Body of pancreas (tissue), 4 donors: ENCODE measurements around the gene PPIL4.

Experiments used
- POLR2A ChIP-seq, 3 donors: fragments of 450-650 bp; IDR thresholded peaks; one replicate each; pipeline ENCODE4 v1.6.1; 2016; ENCODE audit warnings: antibody characterized with exemption in 3 of 3, mild to moderate bottlenecking in 2 of 3
- TF ChIP-seq, protein P1 (sequence below), 7 experiments: fragments of 450-650 bp in 4 of 7; fragments of 200-600 bp in 3 of 7; sonication (generic) in 3 of 7; IDR thresholded peaks; one replicate each; pipeline ENCODE4 v1.5.1; 2016 to 2019; ENCODE audit warnings: antibody characterized with exemption in 7 of 7

DNA sequence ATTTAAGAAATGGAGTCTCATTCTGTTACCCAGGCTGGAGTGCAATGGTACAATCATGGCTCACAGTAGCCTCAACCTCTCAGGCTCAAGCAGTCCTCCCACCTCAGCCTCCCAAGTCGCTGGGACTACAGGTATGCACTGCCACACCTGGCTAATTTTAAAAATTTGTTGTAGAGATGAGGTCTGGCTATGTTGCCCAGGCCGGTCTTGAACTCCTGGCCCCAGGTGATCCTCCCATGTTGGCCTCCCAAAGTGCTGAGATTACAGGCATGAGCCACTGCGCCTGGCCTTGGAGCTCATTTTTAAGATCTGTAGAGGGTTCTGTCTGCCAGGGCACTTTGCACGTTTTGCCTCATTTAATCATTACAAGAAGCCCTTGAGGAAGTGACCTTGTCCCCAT is 78.6 kb downstream of the PPIL4 start:
- TF ChIP-seq, protein P1, sequence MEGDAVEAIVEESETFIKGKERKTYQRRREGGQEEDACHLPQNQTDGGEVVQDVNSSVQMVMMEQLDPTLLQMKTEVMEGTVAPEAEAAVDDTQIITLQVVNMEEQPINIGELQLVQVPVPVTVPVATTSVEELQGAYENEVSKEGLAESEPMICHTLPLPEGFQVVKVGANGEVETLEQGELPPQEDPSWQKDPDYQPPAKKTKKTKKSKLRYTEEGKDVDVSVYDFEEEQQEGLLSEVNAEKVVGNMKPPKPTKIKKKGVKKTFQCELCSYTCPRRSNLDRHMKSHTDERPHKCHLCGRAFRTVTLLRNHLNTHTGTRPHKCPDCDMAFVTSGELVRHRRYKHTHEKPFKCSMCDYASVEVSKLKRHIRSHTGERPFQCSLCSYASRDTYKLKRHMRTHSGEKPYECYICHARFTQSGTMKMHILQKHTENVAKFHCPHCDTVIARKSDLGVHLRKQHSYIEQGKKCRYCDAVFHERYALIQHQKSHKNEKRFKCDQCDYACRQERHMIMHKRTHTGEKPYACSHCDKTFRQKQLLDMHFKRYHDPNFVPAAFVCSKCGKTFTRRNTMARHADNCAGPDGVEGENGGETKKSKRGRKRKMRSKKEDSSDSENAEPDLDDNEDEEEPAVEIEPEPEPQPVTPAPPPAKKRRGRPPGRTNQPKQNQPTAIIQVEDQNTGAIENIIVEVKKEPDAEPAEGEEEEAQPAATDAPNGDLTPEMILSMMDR (IDR thresholded peaks at IDR 0.05), result no peak
- TF ChIP-seq POLR2A (IDR thresholded peaks at IDR 0.05), result no peak
